ENCODE data around the gene RXRA.

Gene RXRA

GRCh38 chr9:134293611-134294152 is 32.6 kb upstream of the RXRA start:
- peak overlapping the region in 1 of 2 donors; percentile 12 for H3K9ac ChIP-seq (ENCODE audit: low read depth in 1 of 2, low read length in 2 of 2)
- no peaks in the 10 kb centered on the region for H3K36me3 ChIP-seq (ENCODE audit: control insufficient read depth in 2 of 2, insufficient read depth in 2 of 2, low read length in 2 of 2)
- H3K9me3 ChIP-seq (ENCODE audit: control insufficient read depth in 2 of 2, low read length in 2 of 2): no peaks in the 10 kb centered on the region
- H3K4me3 ChIP-seq (ENCODE audit: low read length in 2 of 2): peak overlapping the region; percentile 12 to 37
- no peaks in the 10 kb centered on the region for H3K4me1 ChIP-seq (ENCODE audit: control insufficient read depth in 2 of 2, insufficient read depth in 2 of 2, low read length in 2 of 2)
- H3K27me3 ChIP-seq (ENCODE audit: control insufficient read depth in 2 of 2, insufficient read depth in 2 of 2, low read length in 2 of 2): peaks cover 3 to 7% of the 10 kb centered on the region in 2 donors
- no peak overlapping the region for H3K27ac ChIP-seq (ENCODE audit: low read depth in 2 of 2, low read length in 2 of 2)

GRCh38 chr9:134294153-134295071 is 31.8 kb upstream of the RXRA start:
- H3K27ac ChIP-seq (ENCODE audit: low read depth in 2 of 2, low read length in 2 of 2): no peak overlapping the region
- H3K36me3 ChIP-seq (ENCODE audit: control insufficient read depth in 2 of 2, insufficient read depth in 2 of 2, low read length in 2 of 2): no peaks in the 10 kb centered on the region
- no peaks in the 10 kb centered on the region for H3K4me1 ChIP-seq (ENCODE audit: control insufficient read depth in 2 of 2, insufficient read depth in 2 of 2, low read length in 2 of 2)
- no peaks in the 10 kb centered on the region for H3K9me3 ChIP-seq (ENCODE audit: control insufficient read depth in 2 of 2, low read length in 2 of 2)
- H3K27me3 ChIP-seq (ENCODE audit: control insufficient read depth in 2 of 2, insufficient read depth in 2 of 2, low read length in 2 of 2): peaks cover 3 to 7% of the 10 kb centered on the region in 2 donors
- H3K4me3 ChIP-seq (ENCODE audit: low read length in 2 of 2): peak overlapping the region in 1 of 2 donors; percentile 37
- peak overlapping the region in 1 of 2 donors; percentile 12 for H3K9ac ChIP-seq (ENCODE audit: low read depth in 1 of 2, low read length in 2 of 2)

GRCh38 chr9:134295101-134295745 is 31.0 kb upstream of the RXRA start:
- no peaks in the 10 kb centered on the region for H3K36me3 ChIP-seq (ENCODE audit: control insufficient read depth in 2 of 2, insufficient read depth in 2 of 2, low read length in 2 of 2)
- no peak overlapping the region for H3K27ac ChIP-seq (ENCODE audit: low read depth in 2 of 2, low read length in 2 of 2)

GRCh38 chr9:134295746-134296250 is 30.5 kb upstream of the RXRA start:
- Histone ChIP-seq H3K9me3 (ENCODE audit: control insufficient read depth in 2 of 2, low read length in 2 of 2) (no peaks in the 10 kb centered on the region), H3K27ac (ENCODE audit: low read depth in 2 of 2, low read length in 2 of 2) (no peak overlapping the region), H3K36me3 (ENCODE audit: control insufficient read depth in 2 of 2, insufficient read depth in 2 of 2, low read length in 2 of 2) (no peaks in the 10 kb centered on the region), H3K9ac (ENCODE audit: low read depth in 1 of 2, low read length in 2 of 2) (no peak overlapping the region), H3K4me3 (ENCODE audit: low read length in 2 of 2) (no peak overlapping the region), H3K4me1 (ENCODE audit: control insufficient read depth in 2 of 2, insufficient read depth in 2 of 2, low read length in 2 of 2) (no peaks in the 10 kb centered on the region), H3K27me3 (ENCODE audit: control insufficient read depth in 2 of 2, insufficient read depth in 2 of 2, low read length in 2 of 2) (peaks cover 3 to 7% of the 10 kb centered on the region in 2 donors)

More at GRCh38 chr9:134295101-134295745, 31.0 kb upstream of the RXRA start:
- Histone ChIP-seq H3K27me3 (ENCODE audit: control insufficient read depth in 2 of 2, insufficient read depth in 2 of 2, low read length in 2 of 2) (peaks cover 3 to 7% of the 10 kb centered on the region in 2 donors), H3K4me1 (ENCODE audit: control insufficient read depth in 2 of 2, insufficient read depth in 2 of 2, low read length in 2 of 2) (no peaks in the 10 kb centered on the region), H3K4me3 (ENCODE audit: low read length in 2 of 2) (no peak overlapping the region), H3K9ac (ENCODE audit: low read depth in 1 of 2, low read length in 2 of 2) (no peak overlapping the region), H3K9me3 (ENCODE audit: control insufficient read depth in 2 of 2, low read length in 2 of 2) (no peaks in the 10 kb centered on the region)

GRCh38 chr9:134296301-134297082 is 29.8 kb upstream of the RXRA start:
- Histone ChIP-seq H3K36me3 (ENCODE audit: control insufficient read depth in 2 of 2, insufficient read depth in 2 of 2, low read length in 2 of 2) (no peaks in the 10 kb centered on the region), H3K4me3 (ENCODE audit: low read length in 2 of 2) (no peak overlapping the region), H3K9ac (ENCODE audit: low read depth in 1 of 2, low read length in 2 of 2) (no peak overlapping the region), H3K27me3 (ENCODE audit: control insufficient read depth in 2 of 2, insufficient read depth in 2 of 2, low read length in 2 of 2) (peaks cover 3 to 7% of the 10 kb centered on the region in 2 donors), H3K4me1 (ENCODE audit: control insufficient read depth in 2 of 2, insufficient read depth in 2 of 2, low read length in 2 of 2) (no peaks in the 10 kb centered on the region), H3K27ac (ENCODE audit: low read depth in 2 of 2, low read length in 2 of 2) (no peak overlapping the region), H3K9me3 (ENCODE audit: control insufficient read depth in 2 of 2, low read length in 2 of 2) (no peaks in the 10 kb centered on the region)

- H3K36me3 ChIP-seq (ENCODE audit: control insufficient read depth in 2 of 2, insufficient read depth in 2 of 2, low read length in 2 of 2): no peaks in the 10 kb centered on the region
- no peaks in the 10 kb centered on the region for H3K4me1 ChIP-seq (ENCODE audit: control insufficient read depth in 2 of 2, insufficient read depth in 2 of 2, low read length in 2 of 2)
- no peak overlapping the region for H3K4me3 ChIP-seq (ENCODE audit: low read length in 2 of 2)
- H3K27ac ChIP-seq (ENCODE audit: low read depth in 2 of 2, low read length in 2 of 2): no peak overlapping the region
- H3K9ac ChIP-seq (ENCODE audit: low read depth in 1 of 2, low read length in 2 of 2): no peak overlapping the region
- H3K27me3 ChIP-seq (ENCODE audit: control insufficient read depth in 2 of 2, insufficient read depth in 2 of 2, low read length in 2 of 2): peaks cover 3 to 7% of the 10 kb centered on the region in 2 donors
- no peaks in the 10 kb centered on the region for H3K9me3 ChIP-seq (ENCODE audit: control insufficient read depth in 2 of 2, low read length in 2 of 2)
Measured at GRCh38 chr9:134297083-134297410, 29.2 kb upstream of the RXRA start.

- H3K36me3 ChIP-seq (ENCODE audit: control insufficient read depth in 2 of 2, insufficient read depth in 2 of 2, low read length in 2 of 2): no peaks in the 10 kb centered on the region
- H3K9ac ChIP-seq (ENCODE audit: low read depth in 1 of 2, low read length in 2 of 2): no peak overlapping the region
- H3K4me3 ChIP-seq (ENCODE audit: low read length in 2 of 2): no peak overlapping the region
- no peaks in the 10 kb centered on the region for H3K9me3 ChIP-seq (ENCODE audit: control insufficient read depth in 2 of 2, low read length in 2 of 2)
- H3K27ac ChIP-seq (ENCODE audit: low read depth in 2 of 2, low read length in 2 of 2): no peak overlapping the region
- no peaks in the 10 kb centered on the region for H3K4me1 ChIP-seq (ENCODE audit: control insufficient read depth in 2 of 2, insufficient read depth in 2 of 2, low read length in 2 of 2)
- peaks cover 3 to 7% of the 10 kb centered on the region in 2 donors for H3K27me3 ChIP-seq (ENCODE audit: control insufficient read depth in 2 of 2, insufficient read depth in 2 of 2, low read length in 2 of 2)
Measured at GRCh38 chr9:134297576-134297975, 28.7 kb upstream of the RXRA start.

GRCh38 chr9:134298000-134298399 is 28.3 kb upstream of the RXRA start:
- peaks cover 3 to 7% of the 10 kb centered on the region in 2 donors for H3K27me3 ChIP-seq (ENCODE audit: control insufficient read depth in 2 of 2, insufficient read depth in 2 of 2, low read length in 2 of 2)
- no peak overlapping the region for H3K27ac ChIP-seq (ENCODE audit: low read depth in 2 of 2, low read length in 2 of 2)
- no peak overlapping the region for H3K4me3 ChIP-seq (ENCODE audit: low read length in 2 of 2)
- no peaks in the 10 kb centered on the region for H3K36me3 ChIP-seq (ENCODE audit: control insufficient read depth in 2 of 2, insufficient read depth in 2 of 2, low read length in 2 of 2)
- H3K9ac ChIP-seq (ENCODE audit: low read depth in 1 of 2, low read length in 2 of 2): no peak overlapping the region
- no peaks in the 10 kb centered on the region for H3K9me3 ChIP-seq (ENCODE audit: control insufficient read depth in 2 of 2, low read length in 2 of 2)
- H3K4me1 ChIP-seq (ENCODE audit: control insufficient read depth in 2 of 2, insufficient read depth in 2 of 2, low read length in 2 of 2): no peaks in the 10 kb centered on the region

- Histone ChIP-seq H3K27ac (ENCODE audit: low read depth in 2 of 2, low read length in 2 of 2) (no peak overlapping the region), H3K27me3 (ENCODE audit: control insufficient read depth in 2 of 2, insufficient read depth in 2 of 2, low read length in 2 of 2) (peaks cover 3 to 7% of the 10 kb centered on the region in 2 donors), H3K4me3 (ENCODE audit: low read length in 2 of 2) (no peak overlapping the region), H3K9ac (ENCODE audit: low read depth in 1 of 2, low read length in 2 of 2) (no peak overlapping the region), H3K36me3 (ENCODE audit: control insufficient read depth in 2 of 2, insufficient read depth in 2 of 2, low read length in 2 of 2) (no peaks in the 10 kb centered on the region), H3K9me3 (ENCODE audit: control insufficient read depth in 2 of 2, low read length in 2 of 2) (no peaks in the 10 kb centered on the region), H3K4me1 (ENCODE audit: control insufficient read depth in 2 of 2, insufficient read depth in 2 of 2, low read length in 2 of 2) (no peaks in the 10 kb centered on the region)
Measured at GRCh38 chr9:134299068-134299467, 27.2 kb upstream of the RXRA start.
